GM18519 (cell line): ENCODE measurements around the gene STXBP2.
A peak's percentile ranks its signal among the peaks of the same experiment; 100 is the strongest.

Experiments
- ATAC-seq: cut with Tn5 transposase; IDR thresholded peaks from one replicate; pipeline ENCODE4 v1.9.1; 2021; ENCODE audit warnings: mild to moderate bottlenecking, moderate library complexity; ENCODE audit not compliant: unreplicated experiment, low FRiP score

The STXBP2 gene

GRCh38 chr19:7612282-7613274 is 24.3 kb upstream of the STXBP2 start:
- ATAC-seq: no peak

DNA sequence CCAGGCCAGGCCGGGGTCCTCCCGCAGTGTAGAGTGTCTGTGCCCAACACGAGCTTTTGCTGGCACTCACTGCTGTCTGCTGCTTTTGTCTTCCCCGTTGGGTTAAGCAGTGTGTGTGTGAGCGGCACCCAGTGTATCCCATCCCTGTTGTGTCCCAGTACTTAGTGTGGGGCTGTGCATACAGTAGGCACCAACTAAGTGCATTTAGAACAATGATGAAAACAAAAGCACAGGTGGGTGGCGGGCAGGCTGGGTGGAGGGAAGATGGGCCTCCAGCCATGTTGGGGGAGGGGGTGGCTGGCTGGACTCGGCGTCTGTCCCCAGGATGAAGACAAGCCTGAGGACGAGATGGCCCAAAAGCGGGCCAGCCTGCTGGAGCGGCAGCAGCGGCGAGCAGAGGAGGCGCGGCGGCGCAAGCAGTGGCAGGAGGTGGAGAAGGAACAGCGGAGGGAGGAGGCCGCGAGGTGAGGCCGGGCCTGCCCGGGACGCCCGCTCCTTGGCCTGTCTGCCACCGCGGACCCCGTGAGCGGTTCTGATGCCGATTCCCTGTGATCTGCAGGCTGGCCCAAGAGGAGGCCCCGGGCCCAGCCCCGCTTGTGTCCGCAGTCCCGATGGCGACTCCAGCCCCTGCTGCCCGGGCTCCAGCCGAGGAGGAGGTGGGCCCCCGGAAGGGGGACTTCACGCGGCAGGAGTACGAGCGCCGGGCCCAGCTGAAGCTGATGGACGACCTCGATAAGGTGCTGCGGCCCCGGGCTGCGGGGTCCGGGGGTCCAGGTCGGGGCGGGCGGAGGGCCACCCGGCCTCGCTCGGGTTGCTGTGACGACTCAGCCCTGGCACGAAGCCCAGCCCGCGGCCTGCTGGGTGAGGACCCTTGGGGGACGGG is 21.8 kb upstream of the STXBP2 start:
- ATAC-seq: no peak

DNA sequence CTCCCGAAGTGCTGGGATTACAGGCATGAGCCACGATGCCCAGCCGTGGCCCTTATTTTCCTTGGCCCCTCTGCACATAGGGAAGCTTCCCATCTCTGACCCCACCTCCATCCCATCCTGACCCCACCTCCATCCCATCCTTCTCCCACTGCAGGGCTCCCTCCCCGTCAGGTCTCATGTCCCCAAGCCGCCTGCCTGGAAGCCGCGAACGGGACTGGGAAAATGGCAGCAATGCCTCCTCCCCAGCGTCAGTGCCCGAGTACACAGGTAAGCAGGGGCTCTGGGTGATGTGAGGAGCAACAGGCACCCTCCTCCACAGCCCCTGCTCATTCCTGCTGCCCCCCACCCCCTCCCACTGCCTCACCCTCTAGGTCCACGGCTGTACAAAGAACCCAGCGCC is 19.7 kb upstream of the STXBP2 start:
- no peak for ATAC-seq

DNA sequence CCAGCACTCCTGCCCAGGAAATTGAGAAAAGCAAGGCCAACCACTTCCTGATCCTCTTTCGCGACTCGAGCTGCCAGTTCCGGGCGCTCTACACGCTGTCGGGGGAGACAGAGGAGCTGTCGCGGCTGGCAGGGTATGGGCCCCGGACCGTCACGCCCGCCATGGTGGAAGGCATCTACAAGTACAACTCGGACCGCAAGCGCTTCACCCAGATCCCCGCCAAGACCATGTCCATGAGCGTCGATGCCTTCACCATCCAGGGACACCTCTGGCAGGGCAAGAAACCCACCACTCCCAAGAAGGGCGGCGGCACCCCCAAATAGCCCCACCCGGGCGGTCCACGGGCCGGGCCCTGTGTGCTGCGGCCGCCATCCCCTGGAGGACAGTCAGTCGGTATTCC is 19.2 kb upstream of the STXBP2 start:
- ATAC-seq: no peak

GRCh38 chr19:7618348-7618747 is 18.6 kb upstream of the STXBP2 start:
- no peak for ATAC-seq

DNA sequence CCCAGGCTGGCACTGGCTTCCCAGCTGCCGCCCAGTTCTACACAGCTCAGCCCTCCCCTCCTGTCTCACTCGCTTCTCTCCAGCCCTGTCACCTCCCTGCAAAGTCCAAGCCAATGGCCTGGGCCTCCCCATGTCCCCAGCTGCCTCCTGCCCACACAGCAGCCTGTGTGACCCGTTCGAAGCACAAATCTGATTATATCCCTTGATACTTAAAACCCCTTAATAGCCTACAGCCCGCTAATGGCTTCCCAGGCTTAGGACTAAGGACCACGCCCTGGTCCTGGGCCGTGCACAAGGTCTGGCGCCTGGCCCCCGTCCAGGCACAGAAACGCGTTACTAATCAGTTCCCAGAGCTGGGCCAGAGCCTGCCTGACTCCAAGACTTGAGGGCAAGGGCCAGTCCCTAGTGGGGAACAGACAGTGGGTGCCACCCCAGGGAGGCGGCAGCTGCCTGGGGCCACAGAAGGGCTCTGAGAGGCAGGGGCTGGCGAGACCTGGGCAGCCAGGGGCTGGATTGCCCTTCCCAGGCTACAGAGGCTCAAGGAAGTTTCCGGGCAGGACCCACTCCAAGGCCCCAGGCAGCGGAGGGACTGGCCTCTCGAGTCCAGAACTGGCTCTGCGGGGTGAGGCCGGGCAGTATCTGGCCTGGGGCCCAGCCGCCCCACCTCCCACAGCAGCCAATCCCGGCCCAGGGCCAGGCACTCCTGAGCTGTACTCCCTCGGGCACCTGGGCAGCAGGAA is 18.0 kb upstream of the STXBP2 start:
- ATAC-seq: no peak

GRCh38 chr19:7619671-7620441 is 17.1 kb upstream of the STXBP2 start:
- ATAC-seq: no peak

DNA sequence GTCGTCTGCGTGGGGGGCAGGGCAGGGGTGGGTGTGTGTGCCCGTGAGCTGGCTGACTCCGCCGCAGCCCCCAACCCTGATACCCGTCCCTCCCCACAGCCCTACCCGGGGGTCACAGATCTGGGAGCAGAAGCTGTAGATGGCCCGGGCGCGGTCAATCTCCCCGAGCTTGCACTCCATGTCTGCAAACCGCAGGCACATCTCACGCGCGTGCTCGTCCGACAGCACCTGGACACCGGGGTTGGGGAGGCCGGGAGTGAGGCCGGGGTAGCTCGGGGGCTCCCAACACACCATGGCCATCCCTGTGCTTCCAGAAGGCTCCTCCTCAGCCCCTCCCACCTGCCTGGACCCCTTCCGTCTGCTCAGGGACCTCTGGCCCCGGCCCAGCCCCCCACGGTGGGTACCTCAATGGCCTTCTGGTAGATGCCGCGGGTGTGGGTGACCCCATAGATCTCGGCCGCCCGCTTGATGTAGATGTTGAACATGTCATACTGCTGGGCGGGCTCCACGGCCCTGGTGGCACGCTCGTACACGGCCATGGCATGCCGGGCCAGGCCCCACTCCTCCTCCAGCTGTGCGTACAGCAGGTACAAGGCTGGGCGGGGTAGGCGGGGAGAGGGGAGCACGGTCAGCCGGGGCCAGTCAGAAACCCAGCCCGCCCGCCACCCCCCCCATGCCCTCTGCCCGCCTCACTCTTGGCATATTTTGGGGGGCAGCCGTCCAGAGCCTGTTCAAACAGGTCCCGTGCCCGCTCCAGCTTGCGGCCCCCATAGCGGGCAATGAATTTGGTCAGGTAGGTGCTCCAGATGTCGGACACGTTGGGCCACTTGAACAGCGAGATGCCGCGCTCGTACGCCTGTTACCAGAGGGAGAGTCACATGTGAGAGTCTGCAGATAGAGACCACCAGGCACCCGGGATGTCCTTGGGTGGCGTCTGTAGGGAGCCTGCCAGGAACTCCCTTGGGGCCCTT is 16.2 kb upstream of the STXBP2 start:
- no peak for ATAC-seq

- no peak for ATAC-seq
Measured at GRCh38 chr19:7622933-7623685, 13.8 kb upstream of the STXBP2 start.

GRCh38 chr19:7623725-7624603 is 12.9 kb upstream of the STXBP2 start:
- no peak for ATAC-seq

GRCh38 chr19:7624810-7625209 is 12.1 kb upstream of the STXBP2 start:
- ATAC-seq: no peak

- ATAC-seq: no peak
Measured at GRCh38 chr19:7625763-7626372, 11.0 kb upstream of the STXBP2 start.

DNA sequence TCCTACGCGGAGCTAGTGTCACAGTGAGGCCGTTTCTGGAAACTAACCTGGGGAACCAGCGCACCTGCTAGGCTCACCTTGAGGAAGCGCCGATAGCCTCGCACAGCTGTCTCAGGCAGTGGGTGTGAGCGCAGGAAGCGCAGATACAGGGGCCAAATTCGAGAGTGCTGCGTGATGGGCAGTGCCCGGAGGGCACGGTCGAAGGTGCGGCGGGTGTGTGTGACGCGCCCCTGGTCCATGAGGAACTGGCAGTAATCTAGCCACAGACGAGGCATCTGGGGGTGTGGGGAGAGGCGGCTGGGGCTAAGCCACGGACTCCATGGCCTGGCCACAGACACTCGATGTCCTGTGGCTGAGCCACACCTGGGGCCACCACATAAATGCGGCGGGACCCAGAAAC is 9.7 kb upstream of the STXBP2 start:
- ATAC-seq: no peak

DNA sequence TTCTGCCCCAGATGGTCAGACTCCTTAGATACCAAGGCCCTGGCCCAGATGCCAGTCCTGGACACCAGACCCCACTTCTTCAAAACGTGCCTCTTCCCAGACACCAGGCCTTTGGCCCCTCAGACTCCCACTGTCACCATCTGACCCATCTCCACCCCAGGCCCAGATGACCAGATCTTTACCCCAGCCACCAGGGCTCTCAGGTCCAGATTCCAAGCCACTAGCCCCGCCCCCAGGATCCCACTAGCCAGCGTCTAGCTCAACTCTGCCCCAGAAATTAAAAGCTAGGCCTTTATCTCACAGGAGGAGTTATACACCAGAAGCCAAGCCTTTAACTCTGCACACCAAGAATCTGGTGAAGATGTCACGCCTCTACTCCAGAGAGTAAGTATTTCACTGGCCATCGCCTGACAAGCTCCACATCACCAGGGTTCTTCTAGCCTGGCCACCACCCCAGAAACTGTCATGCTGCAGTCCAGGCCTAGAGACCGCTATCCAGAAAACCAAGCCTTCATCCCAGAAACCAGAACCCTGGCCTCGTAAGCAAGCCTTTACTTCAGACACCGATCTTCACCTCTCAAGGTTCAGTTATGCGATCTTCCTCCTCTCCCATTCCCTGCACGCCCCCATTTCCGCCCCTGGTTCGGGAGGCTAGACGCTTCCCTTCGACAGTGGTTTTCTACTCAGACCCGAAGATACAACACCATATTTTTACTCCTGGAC is 8.2 kb upstream of the STXBP2 start:
- ATAC-seq: no peak

GRCh38 chr19:7629347-7630054 is 7.4 kb upstream of the STXBP2 start, which contains the start of the genes PET100 and XAB2:
TSS of gene PET100 (plus strand) at chr19:7629793. CDS start at chr19:7629834, 41 bp downstream.
TSS of gene XAB2 (minus strand) at chr19:7629545. CDS start at chr19:7629527, 18 bp downstream.
- ATAC-seq: peak; percentile 90
